ENCODE data around the gene ELF2. TPM values are rescaled to one million over a fixed set of nuclear protein-coding genes. Genes with fewer than 3 reads are reported as not detected.
"Not testable (repeated sequence)": the region's sequence is repeated elsewhere in the genome, so short reads cannot be mapped to it uniquely, and the experiment has no call there.

The ELF2 gene
- total RNA-seq, 2 donors from 2014 or later = 52.0 to 56.8 TPM

DNA sequence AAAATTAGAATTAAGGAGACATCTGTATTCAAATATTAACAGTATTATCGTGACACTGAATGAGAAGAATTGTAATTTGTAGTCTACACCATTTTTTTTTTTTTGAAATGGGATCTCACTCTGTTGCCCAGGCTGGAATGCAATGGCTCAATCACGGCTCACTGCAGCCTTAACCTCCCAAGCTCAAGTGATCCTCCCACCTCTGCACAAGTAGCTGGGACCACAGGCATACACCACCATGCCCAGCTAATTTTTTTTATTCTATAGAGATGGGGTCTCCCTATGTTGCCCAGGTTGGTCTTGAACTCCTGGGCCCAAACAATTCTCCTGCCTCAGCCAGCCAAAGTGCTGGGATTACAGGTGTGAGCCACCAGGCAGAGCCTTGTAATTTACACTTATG is 24.8 kb downstream of the ELF2 start:
- intact Hi-C loops (cut with DNase I) = no loop called here
- no peak for DNase-seq (ENCODE audit: low spot score)

DNA sequence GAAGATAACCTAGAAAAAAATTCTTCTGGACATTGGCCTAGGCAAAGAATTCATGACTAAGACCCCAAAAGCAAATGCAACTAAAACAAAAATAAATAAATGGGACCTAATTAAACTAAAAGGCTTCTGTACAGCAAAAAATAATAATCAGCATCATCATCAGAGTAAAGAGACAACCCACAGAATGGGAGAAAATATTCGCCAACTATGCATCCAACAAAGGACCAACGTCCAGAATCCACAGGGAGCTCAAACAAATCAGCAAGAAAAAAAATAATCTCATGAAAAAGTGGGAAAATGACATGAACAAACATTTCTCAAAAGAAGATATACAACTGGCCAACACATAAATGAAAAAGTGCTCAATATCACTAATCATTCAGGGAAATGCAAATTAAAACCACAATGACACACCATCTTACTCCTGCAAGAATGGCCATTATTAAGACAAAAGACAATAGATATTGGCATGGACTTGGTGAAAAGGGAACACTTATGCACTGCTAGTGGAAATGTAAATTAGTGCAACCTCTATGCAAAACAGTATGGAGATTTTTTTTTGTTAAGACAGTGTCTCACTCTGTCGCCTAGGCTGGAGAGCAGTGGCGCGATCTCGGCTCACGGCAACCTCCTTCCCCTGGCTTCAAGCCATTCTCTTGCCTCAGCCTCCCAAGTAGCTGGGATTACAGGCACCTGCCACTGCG is 29.9 kb downstream of the ELF2 start:
- no peak for DNase-seq (ENCODE audit: low spot score)
- intact Hi-C loops (cut with DNase I) = no loop called here

DNA sequence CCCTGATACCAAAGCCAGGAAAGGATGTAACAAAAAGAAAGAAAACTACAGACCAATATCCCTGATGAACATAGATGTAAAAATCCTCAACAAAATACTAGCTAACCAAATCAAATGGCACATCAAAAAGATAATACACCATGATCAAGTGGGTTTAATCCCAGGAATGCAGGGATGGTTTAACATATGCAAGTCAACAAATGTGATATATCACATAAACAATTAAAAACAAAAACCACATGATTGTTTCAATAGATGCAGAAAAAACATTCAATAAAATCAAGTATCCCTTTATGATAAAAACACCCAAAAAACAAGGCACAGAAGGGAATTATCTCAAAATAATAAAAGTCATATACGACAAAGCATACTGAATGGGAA is 31.5 kb downstream of the ELF2 start:
- intact Hi-C loops (cut with DNase I) = no loop called here
- no peak for DNase-seq (ENCODE audit: low spot score)

DNA sequence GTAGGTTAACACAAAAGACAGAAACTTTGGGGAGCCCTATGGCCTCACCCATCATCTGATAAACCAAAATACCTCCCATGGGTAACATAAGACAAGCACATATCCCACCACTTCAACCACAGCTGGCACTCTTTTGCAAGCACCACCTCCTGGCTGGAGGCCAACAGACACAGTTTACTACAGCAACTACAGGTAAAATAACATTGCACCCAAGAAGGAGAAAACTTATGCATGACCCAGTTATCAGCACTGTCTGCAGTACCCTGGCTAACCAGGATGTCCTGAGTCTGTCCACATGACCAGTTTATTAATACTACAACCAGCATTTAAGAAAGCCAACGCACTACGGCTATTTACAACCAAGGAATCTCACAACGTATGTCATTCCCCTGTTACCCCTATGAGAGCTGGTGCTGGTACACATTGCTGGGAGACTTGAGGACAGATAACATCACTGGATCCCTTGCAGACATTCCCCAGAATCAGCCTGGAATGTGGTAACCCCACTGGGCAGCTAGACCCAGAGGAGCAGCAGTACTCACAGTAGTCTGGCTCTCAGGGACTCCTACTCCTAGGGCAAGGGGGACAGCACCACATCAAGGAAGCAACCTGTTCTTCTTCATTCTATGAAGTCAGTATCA is 32.0 kb downstream of the ELF2 start:
- intact Hi-C loops (cut with DNase I) = no loop called here
- DNase-seq (ENCODE audit: low spot score) = no peak

DNA sequence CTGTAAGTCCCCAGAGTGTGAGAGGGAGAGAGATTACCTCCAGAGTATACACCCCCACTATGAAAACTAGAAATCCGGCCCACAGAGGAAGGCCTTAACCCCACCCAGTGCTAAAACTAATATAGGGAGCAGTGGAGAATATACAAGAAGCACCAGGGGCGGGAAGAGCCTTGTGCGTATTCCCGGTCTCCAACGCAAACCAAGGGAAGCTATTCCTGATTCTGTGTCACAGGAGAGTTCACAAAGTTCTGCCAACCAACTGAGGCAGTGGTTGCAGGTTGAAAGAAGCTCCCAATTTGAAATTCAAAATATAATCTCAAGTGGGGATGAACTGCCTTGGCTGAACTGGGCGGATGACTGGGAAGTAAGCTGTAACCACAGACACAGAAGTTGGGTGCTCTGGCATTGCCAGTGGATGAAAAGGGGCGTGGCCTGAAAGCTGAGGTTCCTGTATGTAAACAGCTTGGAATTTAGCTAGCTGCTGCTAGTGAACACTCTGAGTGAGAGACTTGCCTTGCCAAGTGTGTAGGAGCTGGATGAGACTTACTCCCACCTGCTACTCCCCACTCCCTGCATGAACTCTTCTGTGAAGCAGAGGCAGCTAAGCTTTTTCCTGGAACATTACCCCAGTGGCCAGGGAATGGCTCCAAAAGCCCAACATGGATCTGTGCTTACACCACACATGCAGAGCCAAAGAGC is 32.7 kb downstream of the ELF2 start:
- intact Hi-C loops (cut with DNase I) = no loop called here
- no peak for DNase-seq (ENCODE audit: low spot score)

DNA sequence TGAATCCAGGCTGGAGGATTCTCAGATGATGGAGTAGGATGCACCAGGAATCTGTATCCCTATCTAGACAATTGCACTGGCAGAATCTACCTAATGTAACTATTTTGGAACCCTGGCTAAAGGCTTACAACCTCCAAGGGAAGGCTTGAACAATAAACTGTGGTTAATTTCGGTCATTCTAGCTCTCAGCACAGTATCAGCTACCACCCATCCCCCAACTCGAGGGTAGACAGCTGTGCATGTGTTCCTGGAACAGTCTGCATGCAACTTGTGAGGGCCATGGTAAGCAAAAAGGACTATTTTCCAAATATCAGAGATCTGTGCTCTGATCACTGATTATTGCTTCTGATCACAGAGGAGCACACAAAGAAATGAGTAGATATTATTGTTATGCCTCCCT is 34.0 kb downstream of the ELF2 start:
- no peak for DNase-seq (ENCODE audit: low spot score)
- intact Hi-C loops (cut with DNase I) = no loop called here

DNA sequence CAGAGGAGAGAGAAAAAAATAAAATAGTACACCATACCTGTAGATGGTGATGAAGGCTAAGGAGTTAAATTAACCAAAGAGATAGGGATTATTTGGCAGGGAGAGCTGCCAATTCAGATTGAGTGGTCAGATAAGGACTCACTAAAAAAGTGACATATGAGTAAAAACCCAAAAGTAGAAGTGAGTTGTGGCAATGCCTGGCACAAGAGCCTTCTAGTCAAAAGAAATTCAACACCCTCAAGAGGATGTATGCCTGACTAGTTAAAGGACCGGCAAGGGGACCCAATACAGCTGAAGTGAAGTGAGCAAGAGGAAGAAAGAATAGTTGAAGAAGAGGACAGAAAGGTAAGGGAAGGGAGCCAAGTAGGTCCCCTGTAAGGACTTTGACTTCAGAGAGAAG is 34.9 kb downstream of the ELF2 start:
- intact Hi-C loops (cut with DNase I) = no loop called here
- DNase-seq (ENCODE audit: low spot score) = no peak

DNA sequence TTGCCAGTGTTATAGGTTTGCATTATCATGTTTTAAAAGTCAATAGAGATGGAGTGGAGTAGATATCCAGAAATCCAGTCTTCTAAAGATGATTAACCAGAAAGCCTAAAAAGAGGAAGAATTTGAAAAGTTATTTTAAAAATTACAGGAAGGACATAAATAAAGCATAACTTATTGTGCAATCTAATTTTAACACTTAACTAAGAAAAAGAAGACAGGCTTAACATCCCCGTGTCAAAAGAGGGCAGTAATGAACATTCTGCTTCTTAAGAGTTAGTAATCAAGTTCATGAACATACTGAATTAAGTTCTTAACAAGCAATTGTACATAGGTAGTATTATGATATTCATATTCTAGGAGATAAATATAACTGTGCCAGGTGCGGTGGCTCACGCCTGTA is 39.3 kb downstream of the ELF2 start:
- DNase-seq (ENCODE audit: low spot score) = no peak
- intact Hi-C loops (cut with DNase I) = no loop called here

DNA sequence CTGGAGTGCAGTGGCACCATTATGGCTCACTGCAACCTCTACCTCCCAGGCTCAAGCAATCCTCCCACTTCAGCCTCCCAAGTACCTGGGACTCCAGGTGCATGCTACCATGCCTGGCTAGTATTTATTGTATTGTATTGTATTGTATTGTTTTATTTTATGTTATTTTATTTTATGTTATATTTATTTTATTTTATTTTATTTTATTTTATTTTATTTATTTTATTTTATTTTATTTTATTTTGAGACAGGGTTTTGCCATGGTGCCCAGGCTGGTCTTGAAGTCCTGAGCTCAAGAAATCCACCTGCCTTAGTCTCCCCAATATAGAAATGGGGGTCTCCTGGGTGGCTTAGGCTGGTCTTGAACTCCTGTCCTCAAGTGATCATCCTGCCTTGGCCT is 42.6 kb downstream of the ELF2 start:
- intact Hi-C loops (cut with DNase I) = no loop called here
- no peak for DNase-seq (ENCODE audit: low spot score)

DNA sequence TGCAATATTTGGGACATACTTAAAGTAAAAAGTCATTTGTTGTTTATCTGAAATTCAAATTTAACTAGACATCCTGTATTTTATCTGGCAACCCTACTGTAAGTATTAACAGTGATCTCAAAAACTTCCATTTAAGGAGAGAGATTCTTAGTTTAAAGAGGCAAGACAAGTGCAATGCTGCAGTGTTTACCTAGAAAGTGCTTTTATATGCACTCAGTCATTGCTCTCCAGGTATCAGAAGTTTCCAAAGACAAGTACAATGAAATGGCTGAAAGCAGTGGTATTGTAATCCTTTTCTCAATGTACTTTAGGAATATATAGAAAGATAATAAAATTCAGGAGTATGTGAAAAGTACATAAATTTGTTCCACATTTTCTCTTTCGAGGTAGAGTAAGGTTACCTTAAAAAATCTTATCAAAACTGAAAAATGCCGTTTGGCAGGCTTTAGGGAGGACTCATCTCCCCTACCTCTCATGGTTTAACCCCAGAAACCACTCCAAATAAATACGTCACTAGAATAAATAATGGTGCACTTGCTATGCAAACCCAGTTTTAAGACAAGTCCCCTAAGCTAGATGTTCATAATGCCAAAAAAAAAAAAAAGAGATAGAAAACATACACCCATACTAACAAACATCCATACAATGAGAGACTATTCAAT is 45.7 kb downstream of the ELF2 start:
- intact Hi-C loops (cut with DNase I) = no loop called here
- DNase-seq (ENCODE audit: low spot score) = no peak

DNA sequence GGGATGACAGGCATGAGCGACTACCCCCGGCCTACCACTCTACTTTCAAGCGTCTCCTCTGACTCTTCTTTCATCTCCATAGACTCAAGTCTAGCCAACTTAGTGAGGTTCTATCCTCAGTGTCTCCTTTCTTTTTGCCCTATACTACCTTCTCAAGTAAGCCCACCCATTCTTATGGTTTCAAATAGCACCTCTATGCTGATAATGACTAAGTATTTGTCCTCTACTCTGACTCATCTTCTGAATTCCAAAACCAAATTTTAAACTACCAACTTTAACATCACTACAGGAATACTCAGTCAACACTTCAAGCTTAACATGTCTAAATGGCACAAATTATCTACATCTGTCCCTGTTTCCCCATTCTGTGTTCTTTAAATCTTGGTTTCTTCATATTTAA is 47.8 kb downstream of the ELF2 start:
- no peak for DNase-seq (ENCODE audit: low spot score)
- intact Hi-C loops (cut with DNase I) = no loop called here

DNA sequence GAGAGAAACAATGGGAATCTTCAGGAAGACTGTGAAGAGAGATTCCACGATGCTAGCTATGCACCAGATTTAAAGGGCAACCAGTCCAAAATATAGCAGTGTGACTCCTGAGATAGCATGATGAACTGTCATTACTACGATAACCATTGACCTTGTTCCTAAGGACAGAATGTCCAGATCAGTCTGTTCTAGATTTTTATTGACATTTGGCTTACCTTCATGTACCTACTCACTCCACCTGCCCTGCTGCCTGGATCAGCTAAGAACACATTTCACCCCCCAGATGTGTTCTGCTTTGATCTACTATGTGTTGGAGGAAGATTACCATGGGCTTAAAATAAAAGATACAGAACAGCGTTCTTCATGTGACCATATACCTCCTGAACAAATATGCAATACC is 50.1 kb downstream of the ELF2 start:
- intact Hi-C loops (cut with DNase I) = no loop called here
- no peak for DNase-seq (ENCODE audit: low spot score)

DNA sequence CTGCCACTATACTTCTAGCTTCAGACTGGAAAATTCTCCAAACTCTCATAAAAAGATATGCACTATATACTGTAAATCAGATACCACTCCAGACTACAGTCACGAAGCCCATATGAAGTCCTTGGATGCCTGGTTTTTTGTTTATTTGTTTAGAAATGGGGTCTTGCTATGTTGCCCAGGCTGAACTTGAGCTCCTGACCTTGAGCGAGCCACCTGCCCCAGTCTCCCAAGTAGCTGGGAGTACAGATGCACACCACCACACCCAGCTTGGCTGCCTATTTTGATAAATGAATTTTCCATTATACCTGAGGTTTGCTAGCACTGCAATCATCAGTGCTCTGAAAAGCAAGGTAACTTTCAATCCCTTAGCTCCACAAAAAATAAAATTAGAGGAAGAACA is 53.1 kb downstream of the ELF2 start:
- intact Hi-C loops (cut with DNase I) = no loop called here
- DNase-seq (ENCODE audit: low spot score) = no peak

DNA sequence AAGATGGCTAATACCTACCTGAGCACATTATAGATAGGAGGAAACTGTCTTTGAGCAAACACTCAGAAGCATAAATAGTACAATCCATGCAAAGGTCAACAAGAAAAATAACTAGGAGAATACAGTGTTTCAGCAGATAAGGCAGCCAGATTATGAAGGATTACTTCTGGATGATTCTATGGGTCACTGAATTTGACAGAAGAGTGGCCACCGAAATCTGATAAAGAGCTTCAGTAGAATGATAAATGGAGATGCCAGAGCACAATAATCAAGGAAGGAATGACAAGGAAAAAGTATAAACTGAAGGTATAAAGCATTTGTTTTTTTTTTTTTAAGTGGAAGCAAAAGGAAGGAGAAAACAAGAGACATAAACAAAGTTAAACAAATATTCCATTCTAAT is 58.7 kb downstream of the ELF2 start:
- DNase-seq (ENCODE audit: low spot score) = no peak
- intact Hi-C loops (cut with DNase I) = no loop called here

DNA sequence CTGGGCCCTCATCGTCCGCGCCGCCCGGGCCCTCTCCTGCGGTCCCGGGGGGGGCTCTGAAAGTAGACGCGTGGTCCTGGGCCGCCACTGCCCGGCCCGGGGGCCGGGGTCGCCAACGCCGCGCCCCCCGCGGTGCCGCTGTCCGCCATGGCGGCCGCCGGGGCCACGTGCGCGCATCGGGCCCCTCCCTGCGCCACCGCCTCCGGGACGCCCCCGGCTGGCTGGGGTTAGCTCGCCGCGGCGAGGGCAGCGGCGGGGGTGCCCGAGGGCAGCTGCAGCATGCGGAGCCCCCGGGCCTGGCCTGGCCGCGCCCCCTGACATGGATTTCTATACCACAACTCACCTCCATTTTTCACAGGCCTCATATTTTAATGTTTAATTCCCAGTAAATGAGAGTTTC is 61.8 kb downstream of the ELF2 start:
- DNase-seq (ENCODE audit: low spot score) = no peak
- intact Hi-C loops (cut with DNase I) = no loop called here

DNA sequence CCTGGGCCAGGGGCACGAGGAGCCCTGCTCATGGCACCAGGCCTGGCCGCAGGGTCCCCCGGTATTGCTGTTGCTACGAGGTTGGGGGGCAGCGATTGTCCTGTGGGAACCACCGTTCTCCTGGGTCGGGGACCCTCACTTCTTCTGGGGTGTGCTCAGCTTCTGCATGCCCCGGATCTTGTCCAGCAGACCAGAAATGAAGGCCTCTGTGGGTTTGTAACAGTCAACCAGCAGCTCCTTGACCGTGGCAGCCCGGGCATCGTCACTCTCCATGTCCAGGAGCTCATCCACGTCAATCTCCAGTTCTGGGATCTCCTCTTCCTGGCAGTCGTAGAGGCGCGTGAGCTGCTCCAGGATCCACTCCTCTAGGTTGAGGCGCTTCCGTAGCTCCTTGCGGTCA is 62.2 kb downstream of the ELF2 start:
- intact Hi-C loops (cut with DNase I) = not testable (repeated sequence)
- peak; percentile 50 for DNase-seq (ENCODE audit: low spot score)

DNA sequence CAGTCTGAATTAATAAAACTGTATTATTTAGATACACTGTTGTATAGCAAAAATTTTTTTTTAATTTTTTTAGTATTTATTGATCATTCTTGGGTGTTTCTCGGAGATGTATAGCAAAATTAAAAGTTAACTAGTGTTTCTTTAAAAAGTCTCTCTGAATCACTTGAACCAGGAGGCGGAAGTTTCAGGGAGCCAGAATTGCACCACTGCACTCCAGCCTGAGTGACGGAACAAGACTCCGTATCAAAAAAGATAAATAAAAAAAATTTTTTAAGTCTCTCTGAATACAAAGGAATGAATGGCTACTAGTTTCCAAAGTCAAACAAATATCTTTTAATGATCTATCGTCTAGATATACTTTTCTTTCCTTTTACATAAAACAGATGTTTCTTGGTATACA is 64.4 kb downstream of the ELF2 start:
- intact Hi-C loops (cut with DNase I) = no loop called here
- DNase-seq (ENCODE audit: low spot score) = no peak

DNA sequence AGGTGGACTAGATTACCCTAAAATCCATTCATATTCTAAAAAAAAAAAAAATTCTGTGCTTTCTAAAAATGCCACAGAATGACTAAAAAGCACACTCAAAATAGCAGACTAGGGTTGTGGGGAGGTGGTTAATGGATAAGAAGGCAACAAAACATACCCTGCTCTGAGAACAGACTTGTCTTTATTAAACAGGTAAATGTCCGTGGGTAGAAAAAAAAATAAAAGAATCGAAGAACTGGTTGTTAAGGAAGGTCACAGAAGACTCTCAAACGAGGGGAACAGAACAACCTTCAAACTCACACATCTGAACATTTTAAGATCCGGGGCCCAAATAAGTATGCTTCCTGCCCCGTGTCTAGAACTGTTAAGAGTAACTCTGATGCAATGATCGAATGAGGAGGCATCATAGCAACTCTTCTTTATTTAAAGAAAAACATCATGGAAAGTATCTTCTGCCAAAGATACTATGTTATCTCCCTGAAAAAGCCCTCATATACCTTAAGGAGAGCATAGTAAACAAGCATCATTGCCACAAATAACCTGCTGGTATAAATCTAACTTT is 68.4 kb downstream of the ELF2 start:
- no peak for DNase-seq (ENCODE audit: low spot score)
- intact Hi-C loops (cut with DNase I) = loop anchor here in 1 of 2 donors (10.0 kb wide), 2 partner anchors 66 to 176 kb away; partner anchors contain the start of genes ELF2 and MGARP

DNA sequence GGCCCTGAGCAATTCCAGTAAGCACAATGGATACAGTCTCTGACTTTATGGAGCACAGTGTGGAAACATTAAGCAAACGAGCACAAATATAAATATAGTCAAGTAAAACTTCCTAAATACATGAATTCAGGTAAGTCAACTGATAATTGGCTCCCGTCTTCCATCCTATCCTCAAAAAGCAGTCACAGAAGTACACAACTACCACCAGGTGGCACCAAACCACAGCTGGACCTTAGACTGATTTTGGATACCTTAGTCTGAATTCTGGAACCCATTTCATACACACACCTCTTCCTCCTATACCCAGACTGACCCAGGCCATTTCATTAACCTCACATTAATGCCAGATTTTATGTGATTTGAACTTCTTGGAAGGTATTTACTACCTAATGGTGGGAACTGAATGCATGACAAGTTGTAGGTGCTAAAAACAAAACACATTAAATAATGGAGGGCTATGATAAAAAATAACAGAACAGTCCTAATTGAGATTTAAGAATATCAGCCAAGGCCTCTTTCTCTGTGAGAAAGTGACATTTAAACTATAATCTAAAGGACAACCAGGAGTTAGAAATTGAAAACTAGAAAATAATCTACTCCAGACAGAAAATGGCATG is 77.5 kb downstream of the ELF2 start:
- no peak for DNase-seq (ENCODE audit: low spot score)

DNA sequence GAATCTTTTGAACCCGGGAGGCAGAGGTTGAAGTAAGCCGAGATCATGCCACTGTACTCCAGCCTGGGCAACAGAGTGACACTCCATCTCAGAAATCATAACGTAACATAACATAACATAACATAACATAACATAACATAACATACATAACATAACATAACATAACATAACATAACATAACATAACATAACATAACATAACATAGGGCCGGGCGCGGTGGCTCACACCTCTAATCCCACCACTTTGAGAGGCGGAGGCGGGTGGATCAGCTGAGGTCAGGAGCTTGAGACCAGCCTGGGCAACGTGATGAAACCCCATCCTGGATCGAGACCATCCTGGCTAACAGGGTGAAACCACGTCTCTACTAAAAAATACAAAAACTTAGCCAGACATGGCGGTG is 84.7 kb downstream of the ELF2 start:
- intact Hi-C loops (cut with DNase I) = no loop called here
- no peak for DNase-seq (ENCODE audit: low spot score)

More for the DNA sequence above, 77.5 kb downstream of the ELF2 start:
- intact Hi-C loops (cut with DNase I) = no loop called here
